Stromal cell of bone marrow (primary cell): ENCODE measurements around the gene ANKRD44.

ENCODE experiments used
- DNase-seq: peaks from one replicate; pipeline ENCODE4 v3.0.0-alpha.2; 2012; ENCODE audit warnings: low read depth

Gene ANKRD44

DNA sequence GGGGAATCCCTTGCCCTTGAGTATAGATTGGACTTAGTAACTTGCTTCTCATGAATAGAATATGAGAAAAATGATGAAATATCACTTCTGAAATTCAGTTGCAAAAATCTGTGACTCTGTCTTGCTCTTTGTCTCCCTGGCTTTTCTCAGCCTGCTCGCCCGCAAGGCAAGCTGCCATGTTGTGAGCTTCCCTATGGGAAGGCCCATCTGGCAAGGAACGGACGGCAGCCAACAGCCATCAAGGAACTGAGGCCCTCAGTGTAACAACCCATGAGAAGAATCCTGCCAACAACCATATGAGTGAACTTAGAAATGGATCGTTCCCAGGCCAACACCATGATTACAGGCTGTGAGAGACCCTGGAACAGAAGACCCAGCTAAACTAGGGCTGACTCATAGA is 325.7 kb downstream of the ANKRD44 start:
- DNase-seq = no peak

DNA sequence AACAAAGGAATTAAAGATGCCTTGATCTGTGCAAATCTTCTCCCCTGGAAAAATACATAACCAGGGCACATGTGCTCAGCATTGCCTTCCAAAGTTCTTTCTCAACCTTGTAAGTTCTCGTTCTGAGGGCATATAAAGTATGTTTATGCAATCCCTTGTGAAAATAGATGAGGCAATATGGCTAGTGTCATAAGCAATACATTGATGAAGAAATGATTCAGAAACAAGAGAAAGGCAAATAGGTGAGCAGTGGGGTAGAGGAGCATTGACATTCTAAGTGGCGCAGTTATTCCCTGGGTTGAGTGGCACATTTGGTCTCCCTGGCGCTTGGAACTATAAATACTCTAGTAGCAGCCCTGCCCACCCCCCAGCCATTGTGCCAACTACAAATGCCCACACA is 326.6 kb downstream of the ANKRD44 start:
- no peak for DNase-seq

DNA sequence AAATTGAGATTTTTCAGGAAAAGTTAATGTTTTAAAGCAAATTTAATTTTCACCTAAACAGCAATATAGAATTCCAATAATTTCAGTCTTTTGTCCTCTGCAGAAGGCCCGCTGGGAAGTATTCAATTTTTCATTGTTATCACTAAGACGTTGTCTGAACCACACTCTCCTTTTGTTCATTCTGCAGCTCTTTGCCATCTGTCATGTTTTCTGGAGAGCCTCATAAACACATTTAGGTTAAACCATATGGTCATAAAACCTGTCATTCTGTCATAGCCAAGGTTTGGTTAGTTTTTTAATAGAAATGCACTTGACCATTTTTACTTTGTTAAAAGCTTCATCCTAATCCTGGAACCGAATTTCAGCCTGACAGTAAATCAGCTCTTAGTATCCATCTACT is 330.1 kb downstream of the ANKRD44 start:
- no peak for DNase-seq

DNA sequence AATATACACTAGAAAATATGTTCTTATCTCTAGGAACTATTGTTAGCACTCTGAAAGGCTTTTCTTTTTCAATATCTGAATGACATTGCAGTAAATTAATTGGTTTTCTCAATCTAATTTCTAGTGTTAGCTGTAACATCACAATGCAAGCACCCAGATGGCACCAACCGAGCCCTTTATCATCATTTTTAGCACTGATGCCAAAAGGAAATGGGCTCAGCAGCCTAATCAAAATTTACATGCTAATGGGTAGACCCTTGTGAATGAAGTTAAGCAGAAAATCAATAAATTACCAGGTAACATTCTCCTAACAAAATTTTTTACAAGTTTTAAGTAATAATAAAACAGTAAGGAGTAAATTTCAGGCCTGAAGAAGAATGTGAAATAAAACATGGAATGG is 330.6 kb downstream of the ANKRD44 start:
- no peak for DNase-seq

DNA sequence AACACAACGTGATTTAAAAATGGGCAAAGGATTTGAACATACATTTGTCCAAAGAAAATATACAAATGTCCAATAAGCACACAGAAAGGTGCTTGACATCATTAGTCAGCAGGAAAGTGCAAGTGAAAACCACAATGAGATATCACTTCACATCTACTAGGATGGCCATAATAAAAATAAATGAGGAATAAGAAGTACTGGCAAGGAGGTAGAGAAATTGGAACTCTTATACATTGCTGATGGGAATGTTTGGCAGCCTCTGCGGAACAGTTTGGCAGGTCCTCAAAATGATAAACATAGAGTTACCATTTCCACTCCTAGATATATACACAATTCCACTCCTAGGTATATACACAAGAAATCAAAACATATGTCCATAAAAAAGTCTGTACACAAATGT is 333.1 kb downstream of the ANKRD44 start:
- DNase-seq = no peak

DNA sequence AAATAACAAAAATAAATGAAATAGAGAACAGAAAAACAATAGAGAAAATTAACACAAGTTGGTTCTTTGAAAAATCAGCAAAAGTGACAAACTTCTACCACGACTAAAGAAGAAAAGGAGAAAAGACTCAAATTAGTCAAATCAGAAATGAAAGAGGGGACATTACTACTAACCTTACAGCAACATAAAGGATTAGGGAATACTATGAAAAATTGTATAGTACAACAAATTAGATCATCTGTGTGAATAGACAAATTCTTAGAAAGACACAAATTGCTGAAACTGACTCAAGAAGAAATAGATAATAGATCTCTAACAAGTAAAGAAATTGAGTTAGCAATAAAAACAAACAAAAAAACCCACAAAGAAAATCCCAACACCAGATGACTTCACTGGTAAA is 335.6 kb downstream of the ANKRD44 start:
- no peak for DNase-seq

DNA sequence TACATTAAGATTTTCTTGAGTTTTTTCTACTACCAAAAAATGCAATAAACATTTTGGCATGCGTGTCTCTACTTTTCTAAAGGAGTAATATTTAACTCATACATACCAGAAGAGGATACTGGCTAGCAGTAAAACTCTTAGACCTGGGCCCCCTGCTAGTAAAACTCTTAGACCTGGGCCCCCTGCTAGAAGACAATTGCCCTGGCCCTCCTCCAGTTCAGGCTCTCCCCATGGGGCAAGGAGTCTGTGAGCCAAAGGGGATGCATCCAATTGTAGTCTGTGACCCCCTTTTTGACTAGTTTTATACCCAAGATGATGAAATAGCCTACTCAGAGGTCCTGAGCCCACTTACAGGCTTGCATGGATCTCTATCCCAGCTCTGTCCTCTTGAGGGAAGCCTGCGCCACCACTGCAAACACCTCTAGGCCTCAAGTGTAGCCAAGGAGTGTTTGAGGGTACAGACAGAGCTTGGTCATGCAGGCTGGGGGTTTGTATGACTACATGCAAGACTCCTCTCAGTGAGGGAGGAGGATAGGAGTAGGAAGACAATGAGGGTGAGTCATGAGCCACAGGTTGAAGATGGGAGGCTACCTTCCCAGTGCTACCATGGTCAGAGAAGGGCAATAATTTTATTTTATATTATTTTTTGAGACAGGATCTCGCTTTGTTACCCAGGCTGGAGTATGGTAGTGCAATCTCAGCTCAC is 338.9 kb downstream of the ANKRD44 start:
- no peak for DNase-seq

DNA sequence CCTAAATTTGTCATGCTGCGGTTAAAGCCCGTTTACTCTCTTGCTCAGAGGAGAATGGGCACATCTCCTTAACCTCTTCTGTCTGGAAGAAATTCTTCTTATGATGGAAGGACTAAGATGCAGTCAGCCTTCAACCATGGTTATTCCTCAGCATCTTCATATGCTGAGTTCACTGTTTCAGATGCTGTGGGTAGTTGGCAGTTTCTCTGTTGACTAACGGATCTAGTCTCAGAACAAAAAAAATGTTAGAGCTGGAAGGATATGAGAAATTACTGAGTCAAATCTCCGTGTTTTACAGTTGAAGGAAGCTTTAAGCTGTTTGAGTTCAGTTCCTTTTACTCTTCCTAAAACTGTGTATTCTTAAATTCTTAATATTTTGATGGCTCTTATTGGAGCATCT is 340.5 kb downstream of the ANKRD44 start:
- peak; percentile 58 for DNase-seq

DNA sequence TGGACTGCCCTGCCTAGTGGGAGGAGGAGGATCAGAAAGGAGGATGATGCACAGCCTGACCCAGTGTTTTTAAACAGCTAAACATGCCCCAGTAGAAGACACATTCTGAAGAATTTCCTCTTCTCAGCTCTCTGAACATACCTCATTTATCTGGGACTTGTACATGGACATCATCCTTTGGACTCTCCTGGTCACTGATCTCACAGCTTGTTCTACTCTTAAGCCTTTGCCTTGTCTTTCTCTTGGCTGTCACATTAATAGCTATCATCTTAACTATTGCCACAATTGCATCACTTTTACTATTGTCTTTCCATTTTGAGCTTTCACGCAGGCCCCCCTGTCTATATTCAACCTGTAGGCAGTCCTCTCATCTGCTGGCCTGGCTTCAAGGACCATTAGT is 342.1 kb downstream of the ANKRD44 start:
- no peak for DNase-seq

DNA sequence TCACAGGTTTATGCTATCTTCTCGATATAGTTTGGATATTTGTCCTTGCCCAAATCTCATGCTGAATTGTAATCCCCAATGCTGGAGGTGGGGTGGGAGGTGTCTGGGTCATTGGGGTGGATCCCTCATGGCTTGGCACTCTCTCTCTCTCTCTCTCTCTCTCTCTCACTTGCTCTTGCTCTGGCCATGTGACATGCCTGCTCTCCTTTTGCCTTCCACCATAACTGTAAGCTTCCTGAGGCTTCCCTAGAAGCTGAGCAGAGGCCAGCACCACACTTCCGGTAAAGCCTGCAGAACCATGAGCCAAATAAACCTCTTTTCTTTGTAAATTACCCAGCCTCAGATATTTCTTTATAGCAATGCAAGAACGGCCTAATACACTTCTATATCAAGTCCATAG is 342.8 kb downstream of the ANKRD44 start:
- DNase-seq = no peak

DNA sequence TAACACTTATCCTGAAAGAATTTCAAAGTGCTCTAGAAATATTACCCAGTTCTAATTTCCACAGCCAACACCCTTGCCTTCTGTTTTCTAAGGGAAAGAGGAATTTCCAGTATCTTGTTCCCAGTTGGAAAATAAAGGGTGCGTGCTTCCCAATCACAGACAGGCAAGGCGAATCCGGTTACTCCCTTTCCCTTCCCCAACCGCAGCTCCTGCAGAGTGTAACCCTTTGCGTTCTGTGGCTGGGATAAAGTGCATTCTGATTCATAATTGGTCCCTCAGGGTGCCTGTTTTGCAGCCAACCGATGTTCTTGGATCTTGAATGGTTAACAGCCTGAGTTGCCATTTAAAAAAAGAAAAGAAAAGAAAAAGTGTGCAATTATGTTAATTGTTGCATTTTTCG is 343.5 kb downstream of the ANKRD44 start:
- peak; percentile 47 for DNase-seq

DNA sequence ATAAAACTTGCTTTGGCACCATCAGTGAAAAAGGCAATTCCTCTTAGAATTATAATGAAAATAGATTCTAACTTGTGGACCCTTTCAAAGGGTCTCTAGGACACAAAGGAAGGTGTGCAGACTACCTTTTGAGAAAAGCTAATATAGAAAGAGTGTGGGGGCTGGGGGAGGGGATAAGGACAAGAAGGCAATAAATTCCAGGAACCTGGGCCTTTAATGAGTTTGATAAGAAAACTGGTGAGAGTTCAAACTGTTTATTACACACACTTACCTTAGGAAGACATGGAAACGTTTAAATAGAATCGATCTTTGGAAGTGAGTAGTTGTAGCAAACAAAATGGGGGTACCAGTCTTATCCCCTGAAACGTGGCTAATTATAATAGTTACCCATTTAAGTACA is 344.5 kb downstream of the ANKRD44 start:
- DNase-seq = no peak

DNA sequence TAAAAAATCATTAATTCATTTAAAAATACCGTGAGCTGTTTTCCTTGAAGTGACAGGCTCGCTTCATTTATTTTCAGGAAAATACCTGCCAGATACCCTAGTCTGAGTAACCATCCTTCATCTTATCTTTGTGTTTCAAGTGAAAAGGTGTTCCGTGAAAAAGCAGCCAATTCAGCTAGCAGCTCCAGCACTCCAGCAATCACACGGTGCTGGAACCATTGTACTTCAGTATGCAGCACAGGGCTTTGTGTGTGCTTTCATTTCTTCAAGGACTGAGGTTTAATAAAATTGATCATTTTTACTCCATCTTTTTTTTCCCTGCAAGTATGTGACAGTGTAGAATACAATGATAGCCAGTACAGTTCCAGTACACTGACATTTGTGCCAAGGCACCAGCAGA is 344.9 kb downstream of the ANKRD44 start:
- no peak for DNase-seq

DNA sequence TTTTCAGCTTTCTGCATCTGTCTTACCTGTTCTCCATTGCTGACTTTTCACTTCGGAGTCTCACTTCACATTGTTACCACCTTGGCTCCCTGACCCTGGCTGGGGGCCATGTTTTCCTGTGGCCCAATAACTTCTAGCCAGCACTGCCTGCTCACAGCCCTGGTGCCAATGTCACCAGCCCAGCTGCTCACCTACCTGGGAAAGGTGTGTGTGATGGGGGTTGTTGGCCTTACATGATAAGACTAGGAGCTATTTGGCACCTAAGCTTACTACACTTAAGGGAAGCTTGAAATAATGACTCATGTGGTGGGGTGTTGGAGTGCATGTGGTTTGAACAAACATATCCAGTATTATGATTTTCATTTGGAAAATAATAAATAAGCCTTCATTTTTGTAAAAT is 346.6 kb downstream of the ANKRD44 start:
- DNase-seq = no peak

DNA sequence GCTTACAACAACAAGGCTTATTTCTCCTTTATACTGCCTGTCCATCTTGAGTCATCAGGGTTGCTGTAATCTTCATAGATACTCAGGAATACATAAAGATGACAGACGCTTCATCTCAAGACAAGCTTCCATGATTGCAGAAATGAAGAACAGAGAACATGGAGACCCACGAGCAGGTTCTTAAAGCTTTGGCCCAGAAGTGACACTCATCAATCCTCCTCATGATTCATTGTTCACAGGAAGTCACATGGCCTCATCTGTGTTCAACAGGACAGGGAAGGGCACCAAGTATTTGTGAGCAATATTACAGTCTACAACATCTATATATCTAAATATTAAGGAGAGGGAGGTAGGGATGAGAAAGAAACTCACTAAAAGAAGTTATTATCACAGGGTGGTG is 347.5 kb downstream of the ANKRD44 start:
- no peak for DNase-seq

DNA sequence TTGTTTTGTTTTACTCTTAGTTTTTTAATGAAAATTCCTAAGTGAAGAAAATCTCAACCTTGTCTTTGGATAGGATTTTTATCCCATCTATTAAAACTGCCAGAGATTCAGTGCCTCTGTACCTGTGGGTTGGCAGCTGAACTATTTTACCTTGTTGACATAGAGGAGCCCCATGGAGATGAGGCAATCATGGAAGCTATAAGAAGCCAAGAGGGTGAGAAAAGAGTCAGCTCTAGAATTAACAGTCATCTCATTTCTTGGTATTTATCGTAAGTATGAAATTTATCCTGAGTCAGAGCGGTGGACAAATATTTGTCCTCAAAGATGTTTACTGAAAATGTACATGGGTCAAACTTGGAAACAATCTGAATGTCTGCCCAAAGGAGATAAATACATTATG is 348.3 kb downstream of the ANKRD44 start:
- no peak for DNase-seq

DNA sequence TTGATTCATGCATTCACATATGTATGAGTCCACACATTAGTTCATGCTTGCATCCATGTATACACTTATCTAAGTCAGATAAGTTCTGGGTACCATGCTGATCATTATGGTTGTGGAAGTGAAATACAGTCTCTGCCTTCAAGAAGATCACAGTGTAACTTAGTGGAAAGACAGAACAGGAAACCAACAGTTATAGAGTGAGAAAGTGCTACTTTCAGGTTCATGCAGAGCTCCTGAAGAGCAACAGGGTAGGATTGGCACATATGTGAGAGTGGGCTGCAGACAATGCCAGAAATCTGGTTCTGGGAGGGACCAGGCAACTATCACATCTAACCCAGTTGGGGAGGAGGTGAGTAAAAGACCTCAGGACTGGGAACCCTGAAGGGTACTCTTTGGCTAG is 348.7 kb downstream of the ANKRD44 start:
- DNase-seq = no peak

DNA sequence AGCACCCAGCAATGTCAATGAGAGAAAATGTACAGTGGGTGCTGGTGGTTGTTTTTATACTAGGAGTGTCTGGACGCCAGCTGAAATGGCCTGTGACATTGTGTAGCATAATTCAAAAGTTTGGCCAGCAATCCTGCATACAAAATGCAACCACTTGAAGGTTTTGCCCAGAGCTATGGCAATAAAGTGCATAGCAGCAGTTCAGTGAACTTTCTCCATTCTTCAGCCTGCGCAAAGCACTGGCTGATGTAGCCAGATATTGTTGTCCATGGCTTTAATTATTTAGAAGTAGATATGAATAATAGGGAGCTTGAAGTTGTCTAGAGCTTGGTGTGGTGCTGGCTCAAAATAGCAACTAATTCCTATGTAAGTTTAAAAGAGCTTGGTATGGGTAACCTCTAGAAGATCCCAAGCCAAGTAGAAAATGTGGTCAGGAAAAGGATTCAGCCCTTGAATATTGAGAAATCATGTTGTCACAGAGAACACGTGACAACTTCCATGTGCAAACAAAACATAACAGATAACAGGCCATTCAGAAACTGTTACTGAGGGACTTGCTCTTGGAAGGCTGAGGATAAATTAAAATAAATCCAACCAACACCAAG is 350.7 kb downstream of the ANKRD44 start:
- DNase-seq = peak; percentile 48

DNA sequence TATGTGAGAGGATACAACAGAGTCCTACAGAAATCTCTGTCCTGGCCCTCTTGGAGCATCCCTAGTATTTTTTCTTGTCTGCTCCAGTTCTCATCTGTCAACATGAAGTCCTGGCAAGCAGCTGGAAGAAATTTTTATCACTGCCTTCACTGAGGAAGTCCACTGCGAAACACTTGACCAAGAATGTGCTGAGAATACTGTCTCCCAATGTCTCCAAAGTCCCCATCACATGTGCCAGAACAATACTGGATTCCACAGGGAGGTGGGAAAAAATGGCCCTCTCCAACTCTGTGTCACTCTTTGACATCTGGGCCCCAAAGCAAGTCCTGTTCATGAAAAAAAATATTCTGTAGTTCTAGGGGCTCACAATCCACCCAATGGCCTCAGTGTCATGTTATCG is 351.3 kb downstream of the ANKRD44 start:
- no peak for DNase-seq

DNA sequence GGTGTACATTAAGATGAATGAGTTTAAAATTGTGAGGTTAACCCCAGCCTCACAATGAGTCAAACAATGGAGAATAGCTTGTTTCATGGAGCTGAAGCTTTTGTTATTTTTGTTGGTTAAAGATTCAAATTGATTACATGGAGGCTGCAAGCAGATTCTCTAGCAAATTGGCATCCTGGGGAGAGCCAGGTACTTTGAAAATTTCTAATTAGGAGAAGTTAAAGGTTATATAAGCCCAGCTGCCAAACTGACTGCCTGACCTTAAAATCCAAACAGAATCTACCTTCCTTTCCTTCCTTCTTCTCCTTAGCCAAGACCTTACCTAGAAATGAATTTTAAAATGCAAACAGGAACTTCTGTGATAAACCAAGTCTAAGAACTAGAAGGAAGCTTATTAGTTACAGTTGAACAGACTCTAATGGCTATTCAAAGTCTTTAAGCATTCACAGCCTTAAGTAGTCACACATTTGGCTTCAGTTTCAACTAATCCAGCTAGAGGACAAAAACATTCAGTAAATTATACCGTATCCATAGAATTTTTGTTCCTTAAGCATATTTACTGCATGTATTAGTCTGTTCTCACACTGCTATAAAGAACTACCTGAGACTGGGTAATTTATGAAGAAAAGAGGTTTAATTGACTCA is 352.6 kb downstream of the ANKRD44 start:
- DNase-seq = no peak

DNA sequence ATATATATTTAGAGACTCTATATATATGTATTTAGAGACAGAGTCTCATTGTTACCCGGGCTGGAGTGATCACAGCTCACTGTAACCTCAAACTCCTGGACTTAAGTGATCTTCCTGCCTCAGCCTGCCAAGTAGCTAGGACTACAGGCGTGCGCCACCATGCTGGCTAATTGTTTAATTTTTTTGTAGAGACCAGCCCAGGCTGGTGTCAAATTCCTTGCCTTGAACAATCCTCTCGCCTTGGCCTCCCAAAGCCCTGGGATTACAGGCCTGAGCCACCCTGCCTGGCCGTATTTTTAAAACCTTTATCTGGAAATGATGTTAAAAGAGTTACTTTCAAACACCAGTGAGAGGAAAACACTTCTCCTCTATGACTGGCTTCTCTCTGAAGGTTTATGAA is 353.1 kb downstream of the ANKRD44 start:
- no peak for DNase-seq

DNA sequence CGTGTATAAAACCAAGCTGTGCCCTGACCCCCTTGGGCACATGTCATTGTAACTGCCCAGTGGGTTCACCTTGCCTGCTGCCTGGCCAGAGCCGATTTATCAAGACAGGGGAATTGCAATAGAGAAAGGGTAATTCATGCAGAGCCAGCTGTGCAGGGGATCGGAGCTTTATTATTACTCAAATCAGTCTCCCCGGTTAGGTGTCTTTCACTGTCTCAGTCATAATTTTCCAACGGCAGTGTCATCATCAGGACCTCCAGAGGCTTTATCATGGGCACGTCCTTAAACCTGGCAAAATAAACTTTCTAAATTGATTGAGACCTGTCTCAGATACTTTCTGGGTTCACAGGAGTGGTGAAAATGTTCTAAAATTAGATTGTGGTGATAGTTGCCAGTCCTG is 354.5 kb downstream of the ANKRD44 start:
- DNase-seq = no peak

DNA sequence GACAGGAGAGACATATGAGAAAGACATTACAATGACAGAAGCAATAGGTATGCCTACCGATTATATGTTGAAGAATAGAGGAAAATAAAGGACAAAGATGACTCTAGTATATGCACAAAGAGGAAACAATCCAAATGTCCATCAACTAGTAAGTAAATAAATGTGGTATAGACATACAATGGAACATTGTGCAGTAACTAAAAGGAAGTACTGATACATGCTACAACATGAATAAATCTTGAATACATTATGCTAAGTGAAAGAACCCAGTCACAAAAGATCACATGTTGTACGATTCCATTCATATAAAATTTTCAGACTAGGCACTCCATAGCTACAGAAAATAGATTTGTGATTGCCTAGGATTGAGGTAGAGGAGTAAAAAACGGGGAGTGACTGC is 355.5 kb downstream of the ANKRD44 start:
- DNase-seq = no peak

DNA sequence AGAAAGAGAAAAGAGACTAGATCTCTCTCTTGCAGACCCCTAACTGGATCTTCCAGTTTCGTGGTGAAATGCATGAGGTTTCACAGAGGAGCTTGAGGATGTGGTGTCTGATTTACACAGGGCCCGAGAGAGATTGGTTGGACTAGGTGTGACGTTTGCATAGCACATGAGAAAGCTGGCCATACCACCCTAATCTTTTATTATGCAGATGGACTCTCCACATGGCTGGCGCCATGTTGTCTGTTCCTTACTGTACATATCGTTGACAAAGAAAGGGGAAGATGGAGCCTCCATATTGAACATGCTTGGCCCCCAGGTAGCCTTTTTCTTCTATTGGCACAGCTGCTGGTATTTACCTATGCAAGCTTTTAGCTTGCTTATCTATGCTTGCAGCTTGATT is 356.6 kb downstream of the ANKRD44 start:
- no peak for DNase-seq
